ENCODE data around the gene MSMB. TPM values are rescaled to one million over a fixed set of nuclear protein-coding genes. Genes with fewer than 3 reads are reported as not detected.
"Not testable (repeated sequence)": the region's sequence is repeated elsewhere in the genome, so short reads cannot be mapped to it uniquely, and the experiment has no call there.

The MSMB gene
- not detected for polyA plus RNA-seq (2013, experiment 1 of 2; ENCODE audit: insufficient read length)
- polyA plus RNA-seq (2013, experiment 2 of 2; ENCODE audit: insufficient read length): not detected

GRCh38 chr10:46046261-46046660 is at the start of gene MSMB:
Gene MSMB, minus strand, starts transcription at chr10:46046269. Its CDS starts 32 bp downstream, at chr10:46046237.
- no peak for DNase-seq

GRCh38 chr10:46094931-46095750 is 49.1 kb upstream of the MSMB start:
- no peak for DNase-seq

- DNase-seq: no peak
Observed at GRCh38 chr10:46094197-46094500, 48.1 kb upstream of the MSMB start.

GRCh38 chr10:46093316-46094196 is 47.5 kb upstream of the MSMB start:
- DNase-seq: not testable (repeated sequence)

- DNase-seq: no peak
Observed at GRCh38 chr10:46092524-46093081, 46.5 kb upstream of the MSMB start.

- no peak for DNase-seq
Observed at GRCh38 chr10:46091828-46092523, 45.9 kb upstream of the MSMB start.

- DNase-seq: no peak
Observed at GRCh38 chr10:46091080-46091827, 45.2 kb upstream of the MSMB start.

GRCh38 chr10:46090258-46090812 is 44.3 kb upstream of the MSMB start:
- no peak for DNase-seq

GRCh38 chr10:46087381-46087780 is 41.3 kb upstream of the MSMB start:
- DNase-seq: not testable (repeated sequence)

GRCh38 chr10:46084321-46085165 is 38.5 kb upstream of the MSMB start:
- DNase-seq: no peak

- no peak for DNase-seq
Observed at GRCh38 chr10:46080886-46081285, 34.8 kb upstream of the MSMB start.

GRCh38 chr10:46079831-46080585 is 33.9 kb upstream of the MSMB start:
- no peak for DNase-seq

GRCh38 chr10:46077731-46078413 is 31.8 kb upstream of the MSMB start:
- no peak for DNase-seq

- DNase-seq: no peak
Observed at GRCh38 chr10:46077141-46077554, 31.1 kb upstream of the MSMB start.

GRCh38 chr10:46075869-46076268 is 29.8 kb upstream of the MSMB start:
- DNase-seq: no peak

GRCh38 chr10:46074196-46074946 is 28.3 kb upstream of the MSMB start:
- no peak for DNase-seq

GRCh38 chr10:46073564-46073963 is 27.5 kb upstream of the MSMB start:
- no peak for DNase-seq

- no peak for DNase-seq
Observed at GRCh38 chr10:46070749-46071148, 24.7 kb upstream of the MSMB start.
